Tibial nerve (tissue), 4 donors: ENCODE data around the gene SRBD1. TPM values are rescaled to one million over a fixed set of nuclear protein-coding genes. Genes with fewer than 3 reads are reported as not detected.

Experiments used
- DNase-seq, 2 donors: peaks; one replicate each; pipeline ENCODE4 v3.0.0-alpha.2; 2019; ENCODE audit warnings: low spot score in 2 of 2
- H3K27ac ChIP-seq, 4 donors: fragments of 200-600 bp; sonication (generic) in 3 of 4; one replicate each; pipeline ENCODE4 v1.5.1; 2017 to 2019; ENCODE audit warnings: mild to moderate bottlenecking in 1 of 4
- H3K27me3 ChIP-seq, 2 donors: fragments of 200-600 bp; sonication (generic) in 1 of 2; one replicate each; pipeline versions ENCODE4 v1.5.1 to v1.6.0; 2017 to 2019
- H3K36me3 ChIP-seq, 3 donors: fragments of 200-600 bp; sonication (generic); one replicate each; pipeline ENCODE4 v1.5.1; 2018 to 2019
- H3K4me1 ChIP-seq, 4 donors: fragments of 200-600 bp; sonication (generic) in 3 of 4; one replicate each; pipeline ENCODE4 v1.5.1; 2017 to 2019
- H3K4me3 ChIP-seq, 4 donors: fragments of 200-600 bp; sonication (generic) in 3 of 4; one replicate each; pipeline ENCODE4 v1.5.1; 2017 to 2019; ENCODE audit warnings: mild to moderate bottlenecking in 1 of 4, moderate library complexity in 1 of 4
- H3K9me3 ChIP-seq, 4 donors: fragments of 200-600 bp; sonication (generic) in 3 of 4; one replicate each; pipeline ENCODE4 v1.5.1; 2017 to 2019
- EP300 ChIP-seq, 2 donors: sonication (generic); formaldehyde crosslinking; IDR thresholded peaks; one replicate each; pipeline ENCODE4 v1.6.1; 2017; ENCODE audit warnings: antibody characterized with exemption in 2 of 2, mild to moderate bottlenecking in 1 of 2
- POLR2A ChIP-seq, 2 donors: fragments of 450-650 bp; IDR thresholded peaks; one replicate each; pipeline ENCODE4 v1.6.1; 2017; ENCODE audit warnings: antibody characterized with exemption in 2 of 2, mild to moderate bottlenecking in 2 of 2, moderate library complexity in 2 of 2
- WGBS, 2 donors: methylation state at CpG; one replicate each; pipeline ENCODE4 v1.1.5; 2018; 5-methylcytosine and 5-hydroxymethylcytosine counted together
- total RNA-seq, 4 donors: library from RNA; depleted of rRNA; stranded (reverse); fragments of >200 nt; gene quantifications; one replicate each; pipeline ENCODE4 v1.1.0, GENCODE V29; 2016
- TF ChIP-seq, protein P1 (sequence below), 5 experiments: fragments of 200-600 bp in 3 of 5; fragments of 450-650 bp in 2 of 5; sonication (generic) in 3 of 5; IDR thresholded peaks; one replicate each; pipeline ENCODE4 v1.5.1; 2016 to 2019; ENCODE audit warnings: antibody characterized with exemption in 5 of 5, mild to moderate bottlenecking in 3 of 5, moderate library complexity in 2 of 5

The SRBD1 gene
- total RNA-seq, 4 donors from 2014 or later: 14.7 to 36.7 (median 20.8) TPM

DNA sequence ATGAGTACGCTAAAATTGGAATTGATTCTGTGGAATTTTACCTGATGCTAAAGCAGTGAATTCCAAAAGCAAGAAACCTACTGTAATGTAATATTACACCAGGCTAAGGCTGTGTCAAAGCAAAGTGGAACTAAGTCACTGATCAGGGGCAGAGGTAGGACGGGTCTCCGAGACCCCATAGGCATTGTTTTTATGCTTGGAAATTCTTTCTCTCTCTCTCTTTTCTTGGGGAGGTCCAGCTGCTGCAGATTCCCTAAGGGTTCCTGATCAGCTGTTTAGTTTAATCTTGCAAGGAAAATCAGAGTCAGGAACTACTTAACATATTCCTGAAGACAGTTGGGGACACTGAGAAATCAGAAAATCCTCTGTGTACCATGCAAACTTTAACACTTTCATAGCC is 220.2 kb downstream of the SRBD1 start:
- no peak for DNase-seq
- Histone ChIP-seq H3K27me3 (no peaks in the 10 kb centered on the region), H3K4me1 (no peaks in the 10 kb centered on the region), H3K4me3 (no peak overlapping the region), H3K27ac (no peak overlapping the region), H3K9me3 (no peaks in the 10 kb centered on the region), H3K36me3 (peaks cover 0 to 40% (median 6%) of the 10 kb centered on the region in 3 donors)
- no peak for TF ChIP-seq POLR2A (IDR thresholded peaks at IDR 0.05)
- no peak for TF ChIP-seq EP300 (IDR thresholded peaks at IDR 0.05)
- TF ChIP-seq, protein P1, sequence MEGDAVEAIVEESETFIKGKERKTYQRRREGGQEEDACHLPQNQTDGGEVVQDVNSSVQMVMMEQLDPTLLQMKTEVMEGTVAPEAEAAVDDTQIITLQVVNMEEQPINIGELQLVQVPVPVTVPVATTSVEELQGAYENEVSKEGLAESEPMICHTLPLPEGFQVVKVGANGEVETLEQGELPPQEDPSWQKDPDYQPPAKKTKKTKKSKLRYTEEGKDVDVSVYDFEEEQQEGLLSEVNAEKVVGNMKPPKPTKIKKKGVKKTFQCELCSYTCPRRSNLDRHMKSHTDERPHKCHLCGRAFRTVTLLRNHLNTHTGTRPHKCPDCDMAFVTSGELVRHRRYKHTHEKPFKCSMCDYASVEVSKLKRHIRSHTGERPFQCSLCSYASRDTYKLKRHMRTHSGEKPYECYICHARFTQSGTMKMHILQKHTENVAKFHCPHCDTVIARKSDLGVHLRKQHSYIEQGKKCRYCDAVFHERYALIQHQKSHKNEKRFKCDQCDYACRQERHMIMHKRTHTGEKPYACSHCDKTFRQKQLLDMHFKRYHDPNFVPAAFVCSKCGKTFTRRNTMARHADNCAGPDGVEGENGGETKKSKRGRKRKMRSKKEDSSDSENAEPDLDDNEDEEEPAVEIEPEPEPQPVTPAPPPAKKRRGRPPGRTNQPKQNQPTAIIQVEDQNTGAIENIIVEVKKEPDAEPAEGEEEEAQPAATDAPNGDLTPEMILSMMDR (IDR thresholded peaks at IDR 0.05): no peak
- 80 to 85% methylated on average over 3 of the region's 3 CpGs for WGBS, 2 donors

DNA sequence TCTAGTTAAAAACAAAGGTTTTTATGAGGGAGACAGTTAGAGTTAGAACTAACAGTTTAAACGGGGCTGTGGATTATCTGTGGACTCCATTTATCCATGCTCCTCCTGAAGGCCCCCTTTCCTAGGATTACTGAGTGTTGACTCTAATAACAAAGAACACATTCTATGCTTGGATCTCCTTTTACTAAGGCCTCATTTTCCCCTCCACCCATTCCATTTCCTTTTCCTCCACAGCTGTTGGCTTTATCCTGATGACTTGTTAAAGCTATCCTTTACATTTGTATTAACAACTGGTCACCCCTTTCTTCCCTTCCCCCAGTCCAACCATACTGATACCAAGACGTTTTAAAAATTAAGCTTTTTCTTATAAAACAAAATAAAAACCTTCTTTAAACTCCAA is 220.6 kb downstream of the SRBD1 start:
- no peaks in the 10 kb centered on the region for H3K4me1 ChIP-seq
- 32 to 46% methylated on average over 2 of the region's 2 CpGs for WGBS, 2 donors
- H3K4me3 ChIP-seq: no peak overlapping the region
- TF ChIP-seq, protein P1 (IDR thresholded peaks at IDR 0.05): no peak
- TF ChIP-seq EP300 (IDR thresholded peaks at IDR 0.05): no peak
- no peak for TF ChIP-seq POLR2A (IDR thresholded peaks at IDR 0.05)
- H3K9me3 ChIP-seq: no peaks in the 10 kb centered on the region
- H3K27me3 ChIP-seq: no peaks in the 10 kb centered on the region
- peaks cover 0 to 44% (median 6%) of the 10 kb centered on the region in 3 donors for H3K36me3 ChIP-seq
- H3K27ac ChIP-seq: no peak overlapping the region
- no peak for DNase-seq

DNA sequence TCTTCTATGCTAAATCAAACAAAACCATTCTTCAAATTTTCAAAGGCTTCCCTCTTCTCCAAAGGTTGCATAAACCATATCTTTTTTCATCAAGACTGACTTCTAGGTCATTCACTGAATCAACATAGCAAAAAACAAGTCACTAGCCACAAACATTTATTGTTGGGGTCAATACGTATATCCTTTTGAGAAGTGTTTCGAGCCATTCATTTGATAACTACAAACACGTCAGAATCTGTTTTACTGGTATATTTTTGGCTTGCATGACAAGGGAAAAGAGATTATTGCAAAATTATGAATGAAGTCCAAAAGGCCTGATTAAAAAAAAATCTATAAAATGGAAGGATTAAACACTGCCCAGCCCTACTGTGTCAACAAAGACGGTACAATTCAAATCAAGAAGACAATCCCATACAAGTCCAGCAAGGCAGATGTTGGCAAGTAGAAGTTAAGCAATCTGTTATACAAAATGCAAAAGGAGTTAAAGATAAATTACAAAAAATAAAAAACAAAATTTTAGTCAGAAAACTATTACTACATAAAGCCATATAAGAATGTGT is 222.4 kb downstream of the SRBD1 start:
- no peaks in the 10 kb centered on the region for H3K27me3 ChIP-seq
- H3K4me3 ChIP-seq: no peak overlapping the region
- 89 to 91% methylated on average over 4 of the region's 4 CpGs for WGBS, 2 donors
- H3K36me3 ChIP-seq: peaks cover 0 to 44% (median 6%) of the 10 kb centered on the region in 3 donors
- TF ChIP-seq POLR2A (IDR thresholded peaks at IDR 0.05) (no peak), EP300 (IDR thresholded peaks at IDR 0.05) (no peak)
- TF ChIP-seq, protein P1 (IDR thresholded peaks at IDR 0.05): no peak
- DNase-seq: no peak
- H3K27ac ChIP-seq: no peak overlapping the region
- no peaks in the 10 kb centered on the region for H3K4me1 ChIP-seq
- no peaks in the 10 kb centered on the region for H3K9me3 ChIP-seq

DNA sequence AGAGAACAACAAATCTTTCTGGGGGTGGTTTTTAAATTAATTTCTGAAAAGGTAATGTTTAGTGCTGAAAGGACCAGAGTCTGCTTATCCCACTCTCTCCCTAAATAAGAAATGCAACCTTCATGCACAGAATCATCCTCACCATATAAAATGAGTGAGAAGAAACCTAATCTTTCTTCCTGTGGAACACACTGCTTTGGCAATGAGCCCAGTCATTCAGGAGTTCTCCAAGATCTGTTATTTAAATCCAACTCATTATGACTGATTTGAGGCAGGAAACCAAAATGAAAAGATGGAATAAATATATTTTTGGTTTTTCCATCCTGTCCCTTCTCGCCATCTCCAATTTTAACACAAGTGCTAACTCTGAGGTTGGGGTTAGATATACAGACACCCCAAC is 228.3 kb downstream of the SRBD1 start:
- no peak for TF ChIP-seq EP300 (IDR thresholded peaks at IDR 0.05)
- TF ChIP-seq, protein P1 (IDR thresholded peaks at IDR 0.05): no peak
- 69 to 75% methylated on average over 1 of the region's 1 CpG for WGBS, 2 donors
- no peak overlapping the region for H3K27ac ChIP-seq
- no peaks in the 10 kb centered on the region for H3K9me3 ChIP-seq
- H3K36me3 ChIP-seq: peaks cover 0 to 20% (median 0%) of the 10 kb centered on the region in 3 donors
- H3K27me3 ChIP-seq: no peaks in the 10 kb centered on the region
- H3K4me1 ChIP-seq: no peaks in the 10 kb centered on the region
- no peak for DNase-seq
- no peak overlapping the region for H3K4me3 ChIP-seq

DNA sequence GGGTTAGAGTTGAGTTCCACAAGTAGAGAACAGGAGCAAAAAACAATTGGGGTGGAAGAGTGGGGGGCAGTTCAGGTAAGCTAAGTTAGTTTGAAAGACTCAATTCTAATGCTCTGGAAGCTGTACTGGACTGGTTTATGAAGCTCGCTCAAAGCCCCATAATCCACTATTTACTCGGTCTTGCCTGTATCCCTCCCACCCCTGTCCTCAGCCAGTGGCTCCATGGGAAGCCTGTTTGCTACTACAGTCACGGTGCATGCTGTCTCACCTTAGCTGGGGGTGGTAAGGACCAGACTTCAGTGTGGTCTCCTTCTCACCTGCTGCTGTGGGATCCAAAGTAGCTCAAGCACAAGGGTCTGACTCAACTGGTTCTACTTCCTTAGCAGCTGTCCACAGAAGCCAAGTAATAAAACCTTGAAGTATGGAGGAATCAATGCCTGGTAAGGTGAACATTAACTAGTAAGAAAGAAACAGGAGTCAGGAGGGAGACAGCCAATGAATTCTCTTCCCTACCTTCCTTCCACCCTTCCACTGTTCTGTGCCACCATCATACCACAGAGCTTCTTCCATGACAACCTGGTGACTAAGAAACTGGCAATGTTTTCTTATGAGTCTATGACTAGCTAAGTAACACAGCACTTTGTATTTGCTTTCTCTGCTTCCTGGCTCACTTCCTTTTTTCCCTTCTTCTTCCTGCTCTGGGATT is 230.8 kb downstream of the SRBD1 start:
- Histone ChIP-seq H3K27ac (no peak overlapping the region), H3K9me3 (peaks cover 0 to 10% (median 0%) of the 10 kb centered on the region in 4 donors), H3K4me3 (no peak overlapping the region), H3K36me3 (peaks cover 0 to 5% (median 0%) of the 10 kb centered on the region in 3 donors), H3K27me3 (no peaks in the 10 kb centered on the region), H3K4me1 (no peaks in the 10 kb centered on the region)
- TF ChIP-seq, protein P1 (IDR thresholded peaks at IDR 0.05): no peak
- TF ChIP-seq POLR2A (IDR thresholded peaks at IDR 0.05): no peak
- TF ChIP-seq EP300 (IDR thresholded peaks at IDR 0.05): no peak
- 92 to 97% methylated on average over 3 of the region's 3 CpGs for WGBS, 2 donors
- no peak for DNase-seq
